HepG2 (cell line): ENCODE results near the gene ECT2. TPM values are rescaled to one million over a fixed set of nuclear protein-coding genes. Genes with fewer than 3 reads are reported as not detected.

ENCODE experiments used
- EEA1 ChIP-seq: sonication (generic); formaldehyde crosslinking; IDR thresholded peaks from 2 replicates; pipeline ENCODE4 v1.5.1; 2020; ENCODE audit warnings: mild to moderate bottlenecking, missing genetic modification reagents, borderline replicate concordance
- EP300 ChIP-seq, 3 experiments: sonication (generic) in 1 of 3; formaldehyde crosslinking in 1 of 3; IDR thresholded peaks; 2 replicates each; pipeline versions ENCODE4 v1.5.1 to v1.6.1; 2011 to 2020; ENCODE audit warnings: low read depth in 2 of 3, low read length in 2 of 3, borderline replicate concordance in 1 of 3, improper control_type of control experiment in 1 of 3, mild to moderate bottlenecking in 1 of 3, missing genetic modification reagents in 1 of 3, moderate library complexity in 1 of 3
- HMG20A ChIP-seq: IDR thresholded peaks from 2 replicates; pipeline ENCODE4 v1.6.1; 2016; ENCODE audit warnings: borderline replicate concordance
- KDM4B ChIP-seq: sonication (generic); formaldehyde crosslinking; IDR thresholded peaks from 2 replicates; pipeline ENCODE4 v1.4.0; 2020; ENCODE audit warnings: missing genetic modification reagents
- MAF1 ChIP-seq: sonication (generic); formaldehyde crosslinking; IDR thresholded peaks from 2 replicates; pipeline ENCODE4 v1.5.0; 2020; ENCODE audit warnings: missing genetic modification reagents, borderline replicate concordance
- MTERF4 ChIP-seq: sonication (generic); formaldehyde crosslinking; IDR thresholded peaks from 2 replicates; pipeline ENCODE4 v1.8.0; 2023; ENCODE audit warnings: mild to moderate bottlenecking, missing genetic modification reagents
- REL ChIP-seq: sonication (generic); formaldehyde crosslinking; conservative IDR thresholded peaks from 2 replicates; pipeline ENCODE4 v1.8.0; 2022; ENCODE audit warnings: mild to moderate bottlenecking, missing genetic modification reagents, moderate library complexity
- STAT5B ChIP-seq: sonication (generic); formaldehyde crosslinking; IDR thresholded peaks from 2 replicates; pipeline ENCODE4 v1.4.0; 2020; ENCODE audit warnings: missing genetic modification reagents
- TRIM22 ChIP-seq: fragments of 450-650 bp; IDR thresholded peaks from 2 replicates; pipeline ENCODE4 v1.6.1; 2017
- TSC22D2 ChIP-seq: sonication (generic); formaldehyde crosslinking; IDR thresholded peaks from 2 replicates; pipeline ENCODE4 v1.5.1; 2020; ENCODE audit warnings: missing genetic modification reagents, mild to moderate bottlenecking, borderline replicate concordance
- XBP1 ChIP-seq: sonication (generic); formaldehyde crosslinking; IDR thresholded peaks from 2 replicates; pipeline ENCODE4 v1.5.0; 2020; ENCODE audit warnings: missing genetic modification reagents
- ZFP62 ChIP-seq: sonication (generic); formaldehyde crosslinking; IDR thresholded peaks from 2 replicates; pipeline ENCODE4 v1.4.0; 2020; ENCODE audit warnings: missing genetic modification reagents
- ZNF280D ChIP-seq: sonication (generic); formaldehyde crosslinking; IDR thresholded peaks from 2 replicates; pipeline ENCODE4 v1.5.1; 2020; ENCODE audit warnings: mild to moderate bottlenecking, missing genetic modification reagents
- ZNF335 ChIP-seq: sonication (generic); formaldehyde crosslinking; IDR thresholded peaks from 2 replicates; pipeline ENCODE4 v1.4.0; 2020; ENCODE audit warnings: missing genetic modification reagents
- ZNF337 ChIP-seq: sonication (generic); formaldehyde crosslinking; IDR thresholded peaks from 2 replicates; pipeline ENCODE4 v1.5.1; 2020; ENCODE audit warnings: missing genetic modification reagents, low read depth, mild to moderate bottlenecking, borderline replicate concordance
- ZNF33A ChIP-seq: sonication (generic); formaldehyde crosslinking; IDR thresholded peaks from 2 replicates; pipeline ENCODE4 v1.5.1; 2020; ENCODE audit warnings: missing genetic modification reagents, mild to moderate bottlenecking, moderate library complexity, borderline replicate concordance
- ZNF362 ChIP-seq: sonication (generic); formaldehyde crosslinking; IDR thresholded peaks from 2 replicates; pipeline ENCODE4 v1.4.0; 2020; ENCODE audit warnings: missing genetic modification reagents, mild to moderate bottlenecking, borderline replicate concordance
- ZNF556 ChIP-seq: sonication (generic); formaldehyde crosslinking; IDR thresholded peaks from 2 replicates; pipeline ENCODE4 v1.4.0; 2020; ENCODE audit warnings: mild to moderate bottlenecking, missing genetic modification reagents, borderline replicate concordance
- ZNF607 ChIP-seq: sonication (generic); formaldehyde crosslinking; IDR thresholded peaks from 2 replicates; pipeline ENCODE4 v1.5.1; 2020; ENCODE audit warnings: missing genetic modification reagents, mild to moderate bottlenecking, borderline replicate concordance
- ZNF672 ChIP-seq: sonication (generic); formaldehyde crosslinking; IDR thresholded peaks from 2 replicates; pipeline ENCODE4 v1.8.1; 2022; ENCODE audit warnings: missing genetic modification reagents
- ZNF850 ChIP-seq: sonication (generic); formaldehyde crosslinking; conservative IDR thresholded peaks from 2 replicates; pipeline ENCODE4 v1.9.0; 2021; ENCODE audit warnings: mild to moderate bottlenecking, missing genetic modification reagents
- ZSCAN9 ChIP-seq: IDR thresholded peaks from 2 replicates; pipeline ENCODE4 v1.6.1; 2016; ENCODE audit warnings: borderline replicate concordance
- polyA plus RNA-seq, 8 experiments: library from polyadenylated mRNA; depleted of rRNA in 3 of 8; stranded (reverse) in 7 of 8; unstranded in 1 of 8; fragments of >200 nt; fragmentation: Illumina TruSeq in 4 of 8; extraction: Trizol in 4 of 8; gene quantifications; 2 replicates each; pipeline versions ENCODE4 v1.2.1 to v1.2.3, GENCODE V29; 2011 to 2016; ENCODE audit warnings: low read depth in 4 of 8, missing spikeins in 1 of 8, mixed read lengths in 1 of 8; ENCODE audit not compliant: insufficient read depth in 1 of 8
- total RNA-seq, 5 experiments: library from RNA; depleted of rRNA; stranded (reverse); fragments of >200 nt; fragmentation: Illumina TruSeq; extraction: Trizol; gene quantifications; 2 replicates each; pipeline ENCODE4 v1.2.3, GENCODE V29; 2016; ENCODE audit warnings: low read depth in 1 of 5

Gene ECT2
- total and polyA plus RNA-seq, 2 of the 13 experiments (the other 11 are each of a cell fraction or from before 2014, with no cell fraction given) = 21.6 to 52.0 TPM

- no peak for TF ChIP-seq TRIM22
- TF ChIP-seq ZNF33A (CRISPR knock-in tag) = no peak
- no peak for TF ChIP-seq ZNF556 (CRISPR knock-in tag)
- no peak for TF ChIP-seq MAF1 (CRISPR knock-in tag)
- 0 out of 2 replicates have a peak, but pooled peaks have one; percentile 15 for TF ChIP-seq KDM4B (CRISPR knock-in tag)
- no peak for TF ChIP-seq ZNF672 (CRISPR knock-in tag)
- TF ChIP-seq REL (CRISPR knock-in tag) = no peak
- TF ChIP-seq STAT5B (CRISPR knock-in tag) = no peak
- 0 out of 2 replicates have a peak, but pooled peaks have one; percentile 48 for TF ChIP-seq TSC22D2
- no peak for TF ChIP-seq ZFP62
- no peak for TF ChIP-seq ZNF335 (CRISPR knock-in tag)
- 0 out of 2 replicates have a peak, but pooled peaks have one; percentile 43 for TF ChIP-seq ZNF607 (CRISPR knock-in tag)
- TF ChIP-seq MTERF4 = no peak
- no peak for TF ChIP-seq ZNF337 (CRISPR knock-in tag)
- no peak for TF ChIP-seq ZSCAN9 (CRISPR knock-in tag)
- peak; percentile 42; the same call in 1 of the 2 replicates for TF ChIP-seq ZNF280D (CRISPR knock-in tag)
- peak; percentile 43; the same call in 1 of the 2 replicates for TF ChIP-seq HMG20A (CRISPR knock-in tag)
- TF ChIP-seq EEA1 (CRISPR knock-in tag) = no peak
- peak; percentile 87; the same call in 1 of the 2 replicates for TF ChIP-seq ZNF362 (CRISPR knock-in tag)
- peak; percentile 43 to 81; a peak in 3 of 4 replicates for TF ChIP-seq EP300 (IDR thresholded peaks at IDR 0.05; ENCODE audit: low read depth in 2 of 2, low read length in 2 of 2)
- TF ChIP-seq EP300 (CRISPR knock-in tag; IDR thresholded peaks at IDR 0.05; ENCODE audit: borderline replicate concordance) = no peak
- no peak for TF ChIP-seq ZNF850 (CRISPR knock-in tag)
- no peak for TF ChIP-seq XBP1 (CRISPR knock-in tag)
These were observed at the start of gene ECT2 (continued) for GRCh38 chr3:172750368-172751174.
